B cell (primary cell): ENCODE data around the gene SLC38A10. TPM values are rescaled to one million over a fixed set of nuclear protein-coding genes. Genes with fewer than 3 reads are reported as not detected.

ENCODE experiments used
- ATAC-seq: fragments of 200-7000 bp; cut with Tn5 transposase; one replicate; pipeline ENCODE4 v1.10.0; 2021; ENCODE audit warnings: low read depth, mild to moderate bottlenecking, moderate number of reproducible peaks, moderate library complexity
- CTCF ChIA-PET: fragments of 350-600 bp; sonication (Branson Sonifier 250); formaldehyde crosslinking; loops from one replicate; lab custom pipeline; 2021; ENCODE audit warnings: antibody characterized with exemption, inconsistent platforms; lab: Charles Lee
- POLR2A ChIA-PET: fragments of 350-600 bp; sonication (Branson Sonifier 250); formaldehyde crosslinking; loops from one replicate; lab custom pipeline; 2021; ENCODE audit warnings: antibody characterized with exemption; lab: Charles Lee
- DNase-seq: peaks from one replicate; pipeline ENCODE4 v3.0.0; 2013
- H2AFZ ChIP-seq: 2 replicates; pipeline ENCODE4 v1.6.1; 2012; ENCODE audit warnings: mild to moderate bottlenecking, low read depth, low read length; ENCODE audit not compliant: insufficient read depth, poor library complexity, severe bottlenecking
- H3K27ac ChIP-seq, 2 donors: 1 replicate in 1 of 2; 2 replicates in 1 of 2; pipeline ENCODE4 v1.5.1; 2012 to 2013; ENCODE audit warnings: low read length in 2 of 2, mild to moderate bottlenecking in 2 of 2, moderate library complexity in 1 of 2
- H3K27me3 ChIP-seq, 4 experiments: fragments of 200-600 bp in 1 of 4; sonication (generic) in 1 of 4; replicated peaks in 1 of 4; 1 replicate in 2 of 4; 2 replicates in 2 of 4; pipeline versions ENCODE4 v1.6.1 to v1.7.0; 2013 to 2016; ENCODE audit warnings: low read length in 3 of 4, mild to moderate bottlenecking in 2 of 4, mixed read lengths in 1 of 4, moderate library complexity in 1 of 4; ENCODE audit not compliant: insufficient read depth in 4 of 4, control insufficient read depth in 3 of 4; ENCODE audit errors: control extremely low read depth in 1 of 4
- H3K36me3 ChIP-seq, 2 experiments: replicated peaks in 1 of 2; 1 replicate in 1 of 2; 2 replicates in 1 of 2; pipeline versions ENCODE4 v1.6.1 to v1.7.1; 2013; ENCODE audit warnings: low read length in 1 of 2; ENCODE audit not compliant: insufficient read depth in 2 of 2, control insufficient read depth in 1 of 2; ENCODE audit errors: control extremely low read depth in 1 of 2, extremely low read depth in 1 of 2
- H3K4me1 ChIP-seq, 2 donors: fragments of 200-600 bp in 1 of 2; sonication (generic) in 1 of 2; 1 replicate in 1 of 2; 2 replicates in 1 of 2; pipeline versions ENCODE4 v1.5.1 to v1.6.1; 2013 to 2017; ENCODE audit warnings: low read length in 2 of 2; ENCODE audit not compliant: control insufficient read depth in 2 of 2, insufficient read depth in 2 of 2
- H3K4me2 ChIP-seq: replicated peaks from 2 replicates; pipeline ENCODE3; 2012; ENCODE audit warnings: mild to moderate bottlenecking, low read depth, low read length; ENCODE audit not compliant: poor library complexity, severe bottlenecking
- H3K4me3 ChIP-seq, 5 experiments: fragments of 200-600 bp in 1 of 5; sonication (generic) in 1 of 5; 1 replicate in 3 of 5; 2 replicates in 2 of 5; pipeline versions ENCODE4 v1.5.1 to v1.7.0; 2011 to 2016; ENCODE audit warnings: low read length in 4 of 5, mild to moderate bottlenecking in 4 of 5, low read depth in 2 of 5, control low read depth in 1 of 5, moderate library complexity in 1 of 5; ENCODE audit not compliant: insufficient read depth in 1 of 5; ENCODE audit errors: control extremely low read depth in 1 of 5, extremely low read depth in 1 of 5
- H3K79me2 ChIP-seq: fragments of 200-600 bp; sonication (generic); one replicate; pipeline ENCODE4 v1.6.0; 2016; ENCODE audit warnings: low read length; ENCODE audit not compliant: control insufficient read depth, insufficient read depth
- H3K9ac ChIP-seq: fragments of 200-600 bp; sonication (generic); 2 replicates; pipeline ENCODE4 v1.6.1; 2017; ENCODE audit warnings: mild to moderate bottlenecking, low read length, moderate library complexity
- H3K9me3 ChIP-seq, 3 donors: one replicate each; pipeline versions ENCODE4 v1.6.1 to v1.7.1; 2013; ENCODE audit warnings: low read length in 2 of 3; ENCODE audit not compliant: control insufficient read depth in 2 of 3, insufficient read depth in 1 of 3; ENCODE audit errors: control extremely low read depth in 1 of 3
- H4K20me1 ChIP-seq: 2 replicates; pipeline ENCODE4 v1.6.0; 2012; ENCODE audit warnings: mild to moderate bottlenecking, low read length; ENCODE audit not compliant: insufficient read depth, control insufficient read depth, poor library complexity, severe bottlenecking
- H3K27ac Mint-ChIP-seq: one replicate; pipeline ENCODE4 v1.8.0; 2021; ENCODE audit warnings: mixed read lengths
- H3K27me3 Mint-ChIP-seq: one replicate; pipeline ENCODE4 v1.8.0; 2021; ENCODE audit warnings: mixed read lengths
- H3K4me1 Mint-ChIP-seq: one replicate; pipeline ENCODE4 v1.8.0; 2021; ENCODE audit warnings: mixed read lengths
- H3K4me3 Mint-ChIP-seq: one replicate; pipeline ENCODE4 v1.8.0; 2021; ENCODE audit warnings: mixed read lengths
- H3K9me3 Mint-ChIP-seq: one replicate; pipeline ENCODE4 v1.8.0; 2022; ENCODE audit warnings: mixed read lengths; ENCODE audit not compliant: insufficient read depth
- EZH2 ChIP-seq: IDR thresholded peaks from 2 replicates; pipeline ENCODE4 v1.6.1; 2012; ENCODE audit warnings: borderline replicate concordance, low read depth, mild to moderate bottlenecking, moderate library complexity, low read length; ENCODE audit not compliant: insufficient read depth, poor library complexity, severe bottlenecking
- WGBS: methylation state at CpG from one replicate; pipeline ENCODE4 v1.1.5; 2013; ENCODE audit warnings: missing lambda C conversion rate; ENCODE audit not compliant: insufficient coverage; 5-methylcytosine and 5-hydroxymethylcytosine counted together
- intact Hi-C: fragments of 100-400 bp; cut with micrococcal nuclease; formaldehyde crosslinking; loops from one replicate; pipeline ENCODE4 v1.10.0; 2022
- polyA plus RNA-seq: library from polyadenylated mRNA; depleted of rRNA; stranded (reverse); fragments of >200 nt; gene quantifications from 2 replicates; pipeline ENCODE4 v1.2.3, GENCODE V29; 2012
- total RNA-seq, 2 donors: library from RNA; stranded (reverse); fragments of 120-200 nt in 1 of 2; gene quantifications; 1 replicate in 1 of 2; 2 replicates in 1 of 2; pipeline versions ENCODE4 v1.2.3 to v1.2.4, GENCODE V29; 2013 to 2022
- TF ChIP-seq, protein P1 (sequence below): fragments of 200-600 bp; IDR thresholded peaks from one replicate; pipeline ENCODE4 v1.8.0; 2022; ENCODE audit warnings: antibody characterized with exemption, mild to moderate bottlenecking

Gene SLC38A10
- total and polyA plus RNA-seq, 2 donors (not counting 1 experiment from before 2014, with no cell fraction given): 76.1 to 104 TPM

DNA sequence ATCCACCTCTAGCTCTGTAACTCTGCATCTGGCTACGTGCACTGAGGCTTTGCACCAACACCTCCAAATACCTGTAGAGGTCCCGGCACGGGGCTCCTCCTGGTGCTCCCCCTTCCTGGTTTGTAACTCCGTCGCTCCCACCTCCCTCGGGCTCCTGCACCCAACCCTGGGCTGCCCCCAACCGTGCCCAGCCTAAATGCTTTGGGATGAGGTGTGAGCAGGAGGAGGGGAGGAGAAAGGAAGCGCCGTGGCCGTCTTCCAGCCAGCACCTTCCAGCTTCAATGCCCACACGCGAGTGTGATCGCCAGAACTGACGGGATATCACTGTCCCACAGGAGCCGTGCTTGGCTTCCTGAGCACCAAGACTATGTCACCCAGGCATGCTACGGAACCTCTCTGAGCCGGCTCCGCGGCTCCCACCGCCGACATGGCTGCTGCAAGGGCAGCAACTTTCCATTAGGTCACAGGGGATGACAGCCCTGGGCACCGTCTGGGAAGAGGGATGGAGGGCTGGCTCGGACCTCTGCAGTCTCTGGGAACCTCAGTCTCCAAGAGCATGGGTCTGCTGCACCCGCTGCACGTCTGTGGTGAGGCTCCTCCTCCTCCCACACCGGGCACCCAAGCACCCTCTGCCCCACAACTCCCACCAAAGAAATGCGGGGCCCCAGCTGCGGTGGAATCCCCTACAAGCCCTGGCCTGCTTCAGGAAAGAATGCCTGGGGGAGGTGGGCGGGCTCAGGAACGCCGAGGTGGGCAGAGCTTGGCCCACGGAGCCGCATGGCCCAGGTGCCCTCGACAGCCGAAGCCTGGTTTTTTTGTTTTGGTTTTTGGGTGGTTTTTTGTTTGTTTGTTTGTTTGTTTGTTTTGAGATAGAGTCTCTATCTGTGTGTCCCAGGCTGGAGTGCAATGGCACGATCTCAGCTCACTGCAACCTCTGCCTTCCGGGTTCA, 6.4 kb upstream of the SLC38A10 start:
- no peak overlapping the region for H3K27ac Mint-ChIP-seq
- Histone ChIP-seq H3K9ac (no peak overlapping the region), H3K79me2 (no peaks in the 10 kb centered on the region), H3K4me3 (no peak overlapping the region), H3K9me3 (no peaks in the 10 kb centered on the region), H3K4me2 (no peak overlapping the region), H3K27me3 (no peaks in the 10 kb centered on the region), H2AFZ (no peak overlapping the region), H4K20me1 (no peaks in the 10 kb centered on the region), H3K36me3 (no peaks in the 10 kb centered on the region), H3K27ac (no peak overlapping the region), H3K4me1 (no peaks in the 10 kb centered on the region)
- intact Hi-C loops: no loop called here
- TF ChIP-seq, protein P1, sequence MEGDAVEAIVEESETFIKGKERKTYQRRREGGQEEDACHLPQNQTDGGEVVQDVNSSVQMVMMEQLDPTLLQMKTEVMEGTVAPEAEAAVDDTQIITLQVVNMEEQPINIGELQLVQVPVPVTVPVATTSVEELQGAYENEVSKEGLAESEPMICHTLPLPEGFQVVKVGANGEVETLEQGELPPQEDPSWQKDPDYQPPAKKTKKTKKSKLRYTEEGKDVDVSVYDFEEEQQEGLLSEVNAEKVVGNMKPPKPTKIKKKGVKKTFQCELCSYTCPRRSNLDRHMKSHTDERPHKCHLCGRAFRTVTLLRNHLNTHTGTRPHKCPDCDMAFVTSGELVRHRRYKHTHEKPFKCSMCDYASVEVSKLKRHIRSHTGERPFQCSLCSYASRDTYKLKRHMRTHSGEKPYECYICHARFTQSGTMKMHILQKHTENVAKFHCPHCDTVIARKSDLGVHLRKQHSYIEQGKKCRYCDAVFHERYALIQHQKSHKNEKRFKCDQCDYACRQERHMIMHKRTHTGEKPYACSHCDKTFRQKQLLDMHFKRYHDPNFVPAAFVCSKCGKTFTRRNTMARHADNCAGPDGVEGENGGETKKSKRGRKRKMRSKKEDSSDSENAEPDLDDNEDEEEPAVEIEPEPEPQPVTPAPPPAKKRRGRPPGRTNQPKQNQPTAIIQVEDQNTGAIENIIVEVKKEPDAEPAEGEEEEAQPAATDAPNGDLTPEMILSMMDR: no peak
- no peak for TF ChIP-seq EZH2
- no peaks in the 10 kb centered on the region for H3K27me3 Mint-ChIP-seq
- WGBS: 88% methylated on average over 32 of the region's 37 CpGs
- ATAC-seq (no peak), DNase-seq (no peak)
- CTCF ChIA-PET: no interaction called here
- no peak overlapping the region for H3K4me3 Mint-ChIP-seq
- no peaks in the 10 kb centered on the region for H3K9me3 Mint-ChIP-seq
- peaks cover 3% of the 10 kb centered on the region for H3K4me1 Mint-ChIP-seq
- POLR2A ChIA-PET: no interaction called here

DNA sequence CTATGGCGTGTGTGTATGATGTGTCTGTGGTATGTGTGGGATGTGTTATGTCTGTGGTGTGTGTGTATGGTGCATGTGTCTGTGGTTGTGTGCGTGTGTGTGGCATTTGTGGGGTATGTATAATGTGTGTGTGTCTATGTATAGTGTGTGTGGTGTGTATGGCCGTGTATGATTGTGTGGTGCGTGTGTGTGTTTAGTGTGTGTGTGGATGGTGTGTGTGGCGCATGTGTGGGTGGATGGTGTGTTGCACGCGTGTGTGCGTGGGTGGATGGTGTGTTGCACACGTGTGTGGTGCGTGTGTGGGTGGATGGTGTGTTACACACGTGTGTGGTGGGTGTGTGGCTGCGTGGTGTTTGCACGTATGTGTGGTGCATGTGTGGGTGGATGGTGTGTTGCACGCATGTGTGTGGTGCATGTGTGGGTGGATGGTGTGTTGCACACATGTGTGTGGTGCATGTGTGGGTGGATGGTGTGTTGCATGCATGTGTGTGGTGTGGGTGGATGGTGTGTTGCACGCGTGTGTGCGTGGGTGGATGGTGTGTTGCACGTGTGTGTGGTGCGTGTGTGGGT, 5.6 kb upstream of the SLC38A10 start:
- no peaks in the 10 kb centered on the region for H4K20me1 ChIP-seq
- peaks cover 7% of the 10 kb centered on the region for H3K4me1 Mint-ChIP-seq
- H3K27ac ChIP-seq: no peak overlapping the region
- 96% methylated on average over 14 of the region's 19 CpGs for WGBS
- CTCF ChIA-PET: no interaction called here
- POLR2A ChIA-PET: no interaction called here
- ATAC-seq (no peak), DNase-seq (no peak)
- H3K79me2 ChIP-seq: peaks cover 3% of the 10 kb centered on the region
- no peaks in the 10 kb centered on the region for H3K9me3 Mint-ChIP-seq
- TF ChIP-seq EZH2: no peak
- intact Hi-C loops: no loop called here
- H3K27me3 ChIP-seq: no peaks in the 10 kb centered on the region
- H2AFZ ChIP-seq: no peak overlapping the region
- H3K36me3 ChIP-seq: no peaks in the 10 kb centered on the region
- H3K4me3 Mint-ChIP-seq: no peak overlapping the region
- no peaks in the 10 kb centered on the region for H3K27me3 Mint-ChIP-seq
- H3K4me3 ChIP-seq: no peak overlapping the region
- no peak overlapping the region for H3K9ac ChIP-seq
- no peaks in the 10 kb centered on the region for H3K9me3 ChIP-seq
- no peak overlapping the region for H3K27ac Mint-ChIP-seq
- H3K4me2 ChIP-seq: no peak overlapping the region
- peaks cover 5 to 7% of the 10 kb centered on the region in 2 donors for H3K4me1 ChIP-seq
